ENCODE measurements around the gene LSS.
"Not testable (repeated sequence)": the region's sequence is repeated elsewhere in the genome, so short reads cannot be mapped to it uniquely, and the experiment has no call there.

Gene LSS

GRCh38 chr21:46180079-46180722 is 48.4 kb downstream of the LSS start:
- H3K27ac ChIP-seq: no peak overlapping the region
- TF ChIP-seq CTCF (conservative IDR thresholded peaks at IDR 0.05): no peak

- no peak for TF ChIP-seq CTCF (conservative IDR thresholded peaks at IDR 0.05)
- no peak overlapping the region for H3K27ac ChIP-seq
Observed at GRCh38 chr21:46179708-46180078, 48.9 kb downstream of the LSS start.

- no peak overlapping the region for H3K27ac ChIP-seq
- no peak for TF ChIP-seq CTCF (conservative IDR thresholded peaks at IDR 0.05)
Observed at GRCh38 chr21:46178961-46179360, 49.6 kb downstream of the LSS start.

GRCh38 chr21:46176443-46177129 is 52.0 kb downstream of the LSS start:
- not testable (repeated sequence) for H3K27ac ChIP-seq

GRCh38 chr21:46173573-46173972 is 55.0 kb downstream of the LSS start:
- no peak overlapping the region for H3K27ac ChIP-seq
- TF ChIP-seq CTCF (conservative IDR thresholded peaks at IDR 0.05): no peak

- no peak overlapping the region for H3K27ac ChIP-seq
- TF ChIP-seq CTCF (conservative IDR thresholded peaks at IDR 0.05): no peak
Observed at GRCh38 chr21:46172863-46173528, 55.6 kb downstream of the LSS start.

- TF ChIP-seq CTCF (conservative IDR thresholded peaks at IDR 0.05): no peak
- H3K27ac ChIP-seq: no peak overlapping the region
Observed at GRCh38 chr21:46171996-46172862, 56.3 kb downstream of the LSS start.
